ENCODE data around the gene NUDT17. TPM values are rescaled to one million over a fixed set of nuclear protein-coding genes. Genes with fewer than 3 reads are reported as not detected.

Gene NUDT17
- total and polyA plus RNA-seq, 5 experiments from 2014 or later = 2.0 to 6.1 (median 3.9) TPM

DNA sequence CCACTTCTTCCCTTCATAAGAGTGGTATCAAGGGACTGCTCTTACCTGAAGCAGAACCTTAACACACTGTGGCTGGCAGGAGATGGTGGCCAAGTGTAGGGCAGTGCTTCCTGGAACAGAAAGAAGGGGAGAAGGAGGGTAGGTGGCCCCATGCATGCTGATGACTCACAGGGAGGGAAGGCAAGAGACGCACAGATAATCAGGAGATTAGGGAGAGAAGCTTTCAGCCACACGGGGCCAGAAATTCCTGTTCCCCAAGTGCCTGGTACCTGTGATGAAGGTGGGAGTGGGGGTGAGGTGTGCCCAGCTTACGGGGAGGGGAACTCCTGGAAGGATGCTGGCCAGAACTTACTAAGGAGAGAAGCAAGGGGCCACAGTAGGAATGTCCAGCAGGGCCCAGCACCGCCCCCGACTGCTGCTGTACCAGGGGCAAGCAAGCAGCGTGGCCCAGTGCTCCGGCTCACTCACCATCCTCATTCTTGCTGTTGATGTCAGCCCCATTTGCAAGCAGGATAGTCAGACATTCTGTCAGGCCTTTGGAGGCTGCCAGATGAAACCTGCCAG, 32.6 kb downstream of the NUDT17 start:
- H3K36me3 Mint-ChIP-seq = no peaks in the 10 kb centered on the region
- no peak for ATAC-seq
- H3K4me1 Mint-ChIP-seq = peaks cover 0 to 4% (median 2%) of the 10 kb centered on the region in 4 donors
- peaks cover 1 to 20% (median 5%) of the 10 kb centered on the region in 5 donors for H3K27me3 Mint-ChIP-seq
- POLR2A ChIA-PET = no interaction called here
- no peak overlapping the region for H3K4me3 Mint-ChIP-seq
- no peaks in the 10 kb centered on the region for H3K9me3 Mint-ChIP-seq
- H3K27ac Mint-ChIP-seq = no peak overlapping the region
- no peak for DNase-seq

DNA sequence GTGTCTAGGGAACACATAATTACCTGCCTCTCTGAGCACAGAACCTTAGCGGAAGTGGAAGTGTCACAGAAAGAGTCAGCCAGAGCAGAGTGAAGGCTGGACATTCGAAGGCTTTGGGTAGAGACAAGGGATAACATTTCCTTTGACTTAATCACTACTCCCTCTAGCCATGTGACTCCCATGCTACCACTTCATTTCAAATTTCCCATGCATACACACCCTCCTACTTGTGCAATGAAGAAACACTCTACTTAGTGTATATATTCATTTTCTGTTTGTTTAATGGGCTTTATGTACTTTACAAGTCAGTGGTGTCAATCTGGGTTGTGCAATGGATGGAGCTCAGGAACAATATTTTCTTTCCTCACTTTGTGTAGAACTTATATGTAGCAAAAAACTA, 33.3 kb downstream of the NUDT17 start:
- Mint-ChIP-seq H3K9me3 (no peaks in the 10 kb centered on the region), H3K4me3 (no peak overlapping the region), H3K27me3 (peaks cover 3 to 27% (median 10%) of the 10 kb centered on the region in 5 donors), H3K27ac (no peak overlapping the region), H3K36me3 (no peaks in the 10 kb centered on the region), H3K4me1 (peaks cover 0 to under 1% (median 0%) of the 10 kb centered on the region in 4 donors)
- POLR2A ChIA-PET = no interaction called here
- no peak for ATAC-seq
- DNase-seq = no peak

DNA sequence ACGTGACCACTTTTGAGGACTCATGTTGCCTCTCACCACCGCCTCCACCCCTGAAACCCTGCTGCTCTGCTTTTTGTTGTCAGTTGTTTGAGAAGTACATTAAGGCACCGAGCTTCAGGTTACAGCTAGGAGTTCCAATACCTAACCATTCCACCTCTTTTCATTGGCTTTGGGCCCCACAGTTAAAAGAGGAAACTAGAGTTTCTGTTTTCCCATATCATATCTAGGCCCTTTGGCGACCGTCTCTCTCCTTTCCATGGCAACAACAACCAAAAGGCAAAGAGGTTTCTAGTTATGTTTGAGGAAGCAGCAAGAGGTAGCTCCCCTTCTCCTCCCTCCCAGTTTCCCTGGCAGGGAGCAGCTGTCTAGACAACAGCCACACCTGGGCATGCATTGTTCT, 34.3 kb downstream of the NUDT17 start:
- no peak for DNase-seq
- Mint-ChIP-seq H3K9me3 (no peaks in the 10 kb centered on the region), H3K4me3 (no peak overlapping the region), H3K27ac (no peak overlapping the region), H3K27me3 (peaks cover 3 to 34% (median 13%) of the 10 kb centered on the region in 5 donors), H3K36me3 (no peaks in the 10 kb centered on the region), H3K4me1 (peaks cover under 1 to 3% (median 2%) of the 10 kb centered on the region in 4 donors)
- POLR2A ChIA-PET = interaction anchor here (1.6 kb wide), 1 partner anchor 21 kb away, joined by 5 read pairs; the partner anchor contains the start of gene PIAS3
- ATAC-seq = no peak

DNA sequence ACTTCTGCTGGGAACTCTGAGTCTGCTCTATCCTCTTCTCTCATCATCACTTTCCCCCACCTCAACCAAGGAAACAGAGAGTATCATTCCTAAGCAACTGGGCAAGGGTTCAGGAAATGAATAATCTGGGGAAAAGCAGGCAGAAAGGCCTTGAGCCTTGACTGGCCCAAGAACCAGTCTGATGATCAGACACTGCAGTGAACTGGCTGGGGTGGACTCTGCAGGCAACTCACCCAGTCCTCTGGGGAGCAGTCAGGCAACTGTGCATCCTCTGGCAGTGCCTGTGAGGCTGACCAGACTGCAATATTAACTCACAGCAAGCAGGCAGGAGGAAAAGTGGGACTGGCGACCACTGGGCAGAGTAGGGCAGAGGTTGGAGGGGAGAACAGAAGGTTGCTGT, 39.2 kb downstream of the NUDT17 start:
- Mint-ChIP-seq H3K27me3 (peaks cover 3 to 26% (median 17%) of the 10 kb centered on the region in 5 donors), H3K4me3 (peak overlapping the region in 9 of 10 donors; percentile 20 to 90 (median 82)), H3K36me3 (no peaks in the 10 kb centered on the region), H3K9me3 (no peaks in the 10 kb centered on the region), H3K27ac (no peak overlapping the region), H3K4me1 (peaks cover 10 to 18% (median 14%) of the 10 kb centered on the region in 4 donors)
- DNase-seq = no peak
- no peak for ATAC-seq
- POLR2A ChIA-PET = interaction anchor here (0.9 kb wide), 1 partner anchor 24 kb away, joined by 3 read pairs; no protein-coding TSS in a partner anchor

DNA sequence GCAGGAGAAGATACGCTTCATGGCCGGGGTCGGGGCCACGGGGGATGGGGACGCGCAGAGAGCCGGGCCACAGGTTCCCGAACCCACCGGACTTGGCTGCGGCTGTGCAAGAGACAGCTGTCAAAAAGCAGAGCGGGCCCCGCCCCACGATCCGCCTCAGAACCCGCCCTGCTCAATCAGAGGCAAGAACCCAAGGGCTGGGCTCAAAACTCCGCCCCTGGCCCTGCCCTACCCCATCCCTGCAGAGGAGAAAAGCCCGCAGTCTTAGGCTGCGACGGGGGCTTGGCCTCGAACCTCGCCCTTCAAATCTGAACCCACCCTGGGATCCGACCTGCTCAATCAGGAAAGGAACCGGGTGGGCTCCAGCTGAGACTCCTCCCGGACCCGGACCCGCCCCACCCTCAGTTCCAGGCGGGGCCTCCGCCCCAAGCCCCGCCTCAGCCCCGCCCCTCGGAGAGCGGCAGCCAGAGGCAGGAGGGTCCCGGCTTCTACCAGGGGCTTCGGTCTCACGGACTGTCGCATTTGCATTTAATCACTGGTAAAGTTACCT, 40.4 kb downstream of the NUDT17 start, which contains the start of gene ANKRD35:
Gene ANKRD35 (minus strand): TSS at position 129 of the 550 bp plus-strand sequence. CDS start 108 bp downstream, at position 21.
- POLR2A ChIA-PET = interaction anchor here (0.7 to 1.5 kb wide), 5 partner anchors 27 to 132 kb away, joined by 4 to 8 read pairs (median 4); partner anchors contain the start of genes NUDT17, PEX11B, PIAS3 and RBM8A
- H3K27ac Mint-ChIP-seq = peak within 1 kb of the TSS in 3 of 10 donors; percentile 10 to 74 (median 62)

DNA sequence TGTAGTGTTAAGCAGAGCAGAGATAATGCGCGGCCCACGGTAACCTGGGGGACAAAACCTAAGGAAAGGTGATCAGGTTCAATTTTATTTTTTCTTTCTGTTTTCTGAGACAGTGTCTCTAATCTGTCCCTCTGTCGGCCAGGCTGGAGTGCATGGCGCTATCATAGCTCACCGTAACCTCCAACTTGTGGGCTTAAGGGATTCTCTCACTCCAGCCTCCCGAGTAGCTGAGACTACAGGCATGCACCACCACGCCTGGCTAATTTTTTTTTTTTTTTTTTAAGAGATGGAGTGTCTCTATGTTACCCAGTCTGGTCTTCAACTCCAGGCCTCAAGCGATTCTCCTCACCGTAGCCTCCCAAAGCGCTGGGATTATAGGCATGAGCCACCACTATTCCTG, 41.0 kb downstream of the NUDT17 start:
- ATAC-seq (peak in 1 of 2 donors; percentile 2), DNase-seq (peak in 1 of 10 donors; percentile 1)
- H3K36me3 Mint-ChIP-seq = no peaks in the 10 kb centered on the region
- peak overlapping the region in 1 of 10 donors; percentile 33 for H3K27ac Mint-ChIP-seq
- POLR2A ChIA-PET = interaction anchor here (0.7 to 1.5 kb wide), 6 partner anchors 31 to 132 kb away, joined by 3 to 8 read pairs (median 4); partner anchors contain the start of genes LIX1L, NUDT17, PEX11B and RBM8A
- H3K4me1 Mint-ChIP-seq = peaks cover 10 to 18% (median 14%) of the 10 kb centered on the region in 4 donors
- H3K27me3 Mint-ChIP-seq = peaks cover 3 to 26% (median 17%) of the 10 kb centered on the region in 5 donors
- no peaks in the 10 kb centered on the region for H3K9me3 Mint-ChIP-seq
- H3K4me3 Mint-ChIP-seq = peak overlapping the region; percentile 72 to 91 (median 84)

More for the DNA sequence above, 40.4 kb downstream of the NUDT17 start, which contains the start of gene ANKRD35:
- Mint-ChIP-seq H3K36me3 (no peaks in the 10 kb centered on the region), H3K4me3 (peak within 1 kb of the TSS; percentile 72 to 91 (median 84)), H3K27me3 (peaks cover 3 to 26% (median 17%) of the 10 kb centered on the region in 5 donors), H3K9me3 (no peaks in the 10 kb centered on the region), H3K4me1 (peaks cover 10 to 18% (median 14%) of the 10 kb centered on the region in 4 donors)
- DNase-seq (peak; percentile 74 to 90 (median 85)), ATAC-seq (peak; percentile 99)

DNA sequence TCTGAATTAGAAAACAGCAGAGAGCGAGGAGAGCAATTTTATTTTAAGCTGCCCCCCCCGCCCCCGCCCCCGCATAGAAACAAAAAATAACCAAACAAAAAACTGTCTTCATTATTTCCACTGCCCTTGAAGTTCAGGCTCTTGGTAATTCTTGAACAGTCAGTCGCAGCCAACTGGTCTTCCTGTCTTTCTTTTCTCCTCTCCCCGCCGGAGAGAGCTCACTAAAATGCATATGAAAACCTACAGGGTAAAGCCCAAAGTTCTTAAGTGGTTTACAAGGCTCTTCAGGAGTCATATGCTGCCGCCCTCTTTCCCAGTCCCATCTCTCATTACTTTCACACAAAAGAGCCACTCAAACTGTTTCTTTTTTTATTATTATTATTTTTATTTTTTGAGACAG, 41.4 kb downstream of the NUDT17 start:
- Mint-ChIP-seq H3K27me3 (peaks cover 3 to 26% (median 17%) of the 10 kb centered on the region in 5 donors), H3K9me3 (no peaks in the 10 kb centered on the region), H3K36me3 (no peaks in the 10 kb centered on the region), H3K4me1 (peaks cover 10 to 18% (median 14%) of the 10 kb centered on the region in 4 donors), H3K4me3 (peak overlapping the region; percentile 56 to 85 (median 74)), H3K27ac (peak overlapping the region in 2 of 10 donors; percentile 18 to 76)
- DNase-seq (no peak), ATAC-seq (no peak)
- POLR2A ChIA-PET = interaction anchor here (0.8 to 0.9 kb wide), 3 partner anchors 30 to 71 kb away, joined by 3 to 4 read pairs (median 3); partner anchors contain the start of genes LIX1L and RBM8A

DNA sequence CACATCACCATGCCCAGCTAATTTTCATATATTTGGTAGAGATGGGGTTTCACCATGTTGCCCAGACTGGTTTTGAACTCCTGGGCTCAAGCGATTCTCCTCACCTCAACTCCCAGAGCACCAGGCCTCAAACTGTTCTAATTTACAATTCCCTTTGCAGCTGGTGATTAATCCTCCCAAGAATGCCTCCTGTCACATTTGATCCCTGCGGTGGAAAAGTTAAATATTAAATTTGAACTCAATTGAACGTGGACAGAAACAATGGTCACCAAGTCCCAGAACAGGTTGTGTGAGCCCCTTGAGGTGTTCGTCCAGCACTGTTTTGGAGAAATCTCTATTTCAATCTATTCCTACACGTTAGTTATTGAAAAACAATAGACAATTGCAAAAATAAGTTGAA, 42.2 kb downstream of the NUDT17 start:
- H3K36me3 Mint-ChIP-seq = no peaks in the 10 kb centered on the region
- POLR2A ChIA-PET = interaction anchor here (0.6 kb wide), 1 partner anchor 79 kb away, joined by 3 read pairs; no protein-coding TSS in a partner anchor
- peaks cover 3 to 21% (median 14%) of the 10 kb centered on the region in 5 donors for H3K27me3 Mint-ChIP-seq
- DNase-seq (no peak), ATAC-seq (no peak)
- H3K27ac Mint-ChIP-seq = no peak overlapping the region
- no peaks in the 10 kb centered on the region for H3K9me3 Mint-ChIP-seq
- H3K4me3 Mint-ChIP-seq = peak overlapping the region in 3 of 10 donors; percentile 45 to 72 (median 53)
- H3K4me1 Mint-ChIP-seq = peaks cover 10 to 18% (median 14%) of the 10 kb centered on the region in 4 donors

DNA sequence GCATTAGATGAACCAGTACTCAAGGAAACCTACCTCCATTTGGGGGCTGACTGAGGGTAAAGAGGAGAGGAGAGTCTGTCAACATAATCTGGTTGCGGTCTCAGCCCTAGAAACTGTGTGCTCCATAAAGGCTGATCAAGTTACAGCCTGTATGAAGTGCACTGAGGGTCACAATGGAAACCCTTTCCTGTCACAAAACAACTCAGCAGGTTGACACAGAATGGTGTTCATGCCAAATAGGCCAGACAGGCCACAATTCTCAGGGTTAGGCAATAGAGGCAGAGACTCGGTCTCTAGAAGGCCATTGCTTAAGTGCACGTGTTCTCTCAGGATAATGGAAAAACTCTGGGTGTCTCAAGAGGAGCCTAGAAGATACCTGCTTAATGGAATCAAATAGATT, 44.3 kb downstream of the NUDT17 start:
- H3K27me3 Mint-ChIP-seq = peaks cover 0 to 5% (median 3%) of the 10 kb centered on the region in 5 donors
- H3K4me1 Mint-ChIP-seq = peaks cover 9 to 16% (median 12%) of the 10 kb centered on the region in 4 donors
- no peaks in the 10 kb centered on the region for H3K36me3 Mint-ChIP-seq
- no peak for DNase-seq
- POLR2A ChIA-PET = interaction anchor here (0.7 kb wide), 1 partner anchor 27 kb away, joined by 4 read pairs; no protein-coding TSS in a partner anchor
- H3K9me3 Mint-ChIP-seq = no peaks in the 10 kb centered on the region
- H3K27ac Mint-ChIP-seq = no peak overlapping the region
- H3K4me3 Mint-ChIP-seq = no peak overlapping the region
- no peak for ATAC-seq

DNA sequence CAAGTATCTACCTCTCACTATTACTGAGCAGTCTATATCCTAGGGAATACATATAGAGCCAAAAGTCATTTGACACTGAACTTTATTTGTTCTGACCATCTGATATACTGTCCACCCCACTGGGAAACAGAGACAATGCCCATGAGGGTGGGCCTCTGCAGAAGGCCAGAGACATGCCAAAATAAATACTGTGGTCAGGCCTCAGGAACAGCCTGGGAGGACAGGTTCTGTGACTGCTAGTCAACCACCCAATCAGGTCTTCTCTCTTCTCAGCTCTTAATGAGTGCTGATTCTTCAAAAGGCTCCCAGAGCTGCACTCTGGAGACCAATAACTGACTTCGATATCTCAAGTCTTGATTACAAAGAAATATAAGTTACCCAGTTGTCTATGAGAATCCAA, 45.7 kb downstream of the NUDT17 start:
- Mint-ChIP-seq H3K27ac (no peak overlapping the region), H3K4me3 (no peak overlapping the region), H3K9me3 (no peaks in the 10 kb centered on the region), H3K36me3 (no peaks in the 10 kb centered on the region), H3K4me1 (peaks cover 0 to 6% (median 3%) of the 10 kb centered on the region in 4 donors), H3K27me3 (no peaks in the 10 kb centered on the region)
- ATAC-seq (no peak), DNase-seq (no peak)
- POLR2A ChIA-PET = interaction anchor here (1.1 to 2.0 kb wide), 4 partner anchors 32 to 120 kb away, joined by 3 to 9 read pairs (median 6); partner anchors contain the start of genes ANKRD34A, PIAS3 and POLR3GL

DNA sequence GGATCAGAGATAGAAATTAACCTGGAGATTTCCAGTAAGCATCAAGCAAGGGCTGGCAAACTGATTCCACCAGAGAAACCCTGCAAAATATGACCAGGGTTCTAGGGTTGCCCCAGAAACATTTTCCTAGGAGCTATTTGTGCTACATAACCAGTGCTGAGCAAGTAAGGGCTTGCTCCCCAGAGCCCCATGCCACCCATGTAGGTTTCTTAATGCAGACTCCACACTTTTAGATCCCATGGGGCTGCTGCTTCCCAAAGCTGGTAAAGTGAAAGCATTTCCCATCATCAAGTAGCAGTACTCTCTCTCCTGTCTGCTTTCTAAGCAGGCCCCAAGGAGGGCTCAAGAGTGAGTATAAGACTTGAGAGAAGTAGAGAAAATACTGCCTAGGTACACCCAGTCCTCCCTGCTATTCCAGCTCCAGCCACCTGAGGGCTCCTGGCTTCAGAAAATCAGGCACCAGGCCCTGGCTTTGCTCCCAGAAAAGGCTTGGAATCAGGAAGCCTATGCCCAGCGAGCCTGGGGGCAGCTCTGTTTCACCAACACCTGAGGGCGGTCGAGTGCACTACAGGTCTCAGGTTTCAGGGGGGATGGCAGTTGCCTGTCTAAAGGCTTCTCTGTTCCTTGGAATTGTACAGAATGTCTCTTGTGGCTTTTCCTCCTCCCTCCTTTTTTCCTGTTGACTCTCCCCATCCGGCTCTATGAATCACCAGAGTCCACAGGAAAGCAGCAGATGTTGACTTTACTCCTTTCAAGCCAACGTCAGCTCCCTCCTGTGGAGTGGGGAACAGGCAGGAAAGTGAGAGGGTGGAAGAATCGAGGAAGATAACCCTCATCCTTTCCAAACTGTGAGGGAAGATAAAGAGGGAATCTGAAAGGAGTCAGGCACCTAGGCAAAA, 46.4 kb downstream of the NUDT17 start:
- Mint-ChIP-seq H3K27me3 (no peaks in the 10 kb centered on the region), H3K4me3 (no peak overlapping the region), H3K27ac (peak overlapping the region in 1 of 10 donors; percentile 37), H3K4me1 (peaks cover 0 to 1% (median under 1%) of the 10 kb centered on the region in 4 donors), H3K9me3 (no peaks in the 10 kb centered on the region), H3K36me3 (no peaks in the 10 kb centered on the region)
- ATAC-seq = peak; percentile 61 to 75
- DNase-seq = peak; percentile 9 to 73 (median 36)
- POLR2A ChIA-PET = interaction anchor here (0.6 to 2.0 kb wide), 5 partner anchors 33 to 119 kb away, joined by 3 to 9 read pairs (median 5); partner anchors contain the start of genes ANKRD34A, PIAS3 and POLR3GL

Data from naive thymus-derived CD8-positive, alpha-beta T cell (primary cell).